ENCODE results near the gene FOLR2. TPM values are rescaled to one million over a fixed set of nuclear protein-coding genes. Genes with fewer than 3 reads are reported as not detected.

Gene FOLR2
- total RNA-seq, 1 donor, result not detected

- TF ChIP-seq CTCF (IDR thresholded peaks at IDR 0.05; ENCODE audit: insufficient read depth, low read depth, low read length), result no peak
- DNase-seq (ENCODE audit: low read depth), result no peak
- H3K4me3 ChIP-seq (ENCODE audit: low read depth, low read length), result no peak overlapping the region
Measured at GRCh38 chr11:72267956-72268617, 51.5 kb downstream of the FOLR2 start.

Other genes starting within 250 kb of the FOLR2 start
- 2.6 and 4.2 TPM in 2 replicates for gene IL18BP, start 217.9 kb upstream of the FOLR2 start, total RNA-seq
- 158 and 169 TPM in 2 replicates for gene NUMA1, start 136.3 kb upstream of the FOLR2 start, total RNA-seq
- gene LRRC51, start 135.9 kb upstream of the FOLR2 start, total RNA-seq, result 4.3 and 5.5 TPM in 2 replicates
- gene LAMTOR1, start 113.5 kb upstream of the FOLR2 start, total RNA-seq, result 155 and 174 TPM in 2 replicates
- gene TOMT, start 110.9 kb upstream of the FOLR2 start, total RNA-seq, result not detected in 2 replicates
- 32.8 and 48.3 TPM in 2 replicates for gene ANAPC15, start 104.1 kb upstream of the FOLR2 start, total RNA-seq
- 0.64 and 2.6 TPM in 2 replicates for gene FOLR3, start 81.1 kb upstream of the FOLR2 start, total RNA-seq
- gene FOLR1, start 24.7 kb upstream of the FOLR2 start, total RNA-seq, result not detected in 2 replicates
- gene INPPL1, start 8.0 kb downstream of the FOLR2 start, total RNA-seq, result 123 and 163 TPM in 2 replicates
- gene PHOX2A, start 27.4 kb downstream of the FOLR2 start, total RNA-seq, result not detected in 2 replicates
- 32.5 and 48.8 TPM in 2 replicates for gene CLPB, start 217.7 kb downstream of the FOLR2 start, total RNA-seq